Neutrophil (primary cell): ENCODE data around the gene CBLC.
"Not testable (repeated sequence)": the region's sequence is repeated elsewhere in the genome, so short reads cannot be mapped to it uniquely, and the experiment has no call there.

Experiments used
- H3K27ac ChIP-seq: fragments of 200-600 bp; sonication (generic); 2 replicates; pipeline ENCODE4 v1.5.1; 2016; ENCODE audit warnings: mild to moderate bottlenecking, moderate library complexity
- H3K27me3 ChIP-seq: fragments of 200-600 bp; sonication (generic); 2 replicates; pipeline ENCODE4 v1.6.0; 2016; ENCODE audit warnings: mild to moderate bottlenecking
- H3K36me3 ChIP-seq: fragments of 200-600 bp; sonication (generic); 2 replicates; pipeline ENCODE4 v1.5.1; 2017
- H3K4me1 ChIP-seq, 2 experiments: fragments of 200-600 bp in 1 of 2; sonication (generic) in 1 of 2; 1 replicate in 1 of 2; 2 replicates in 1 of 2; pipeline versions ENCODE4 v1.5.1 to v1.6.1; 2013 to 2016; ENCODE audit warnings: low read depth in 1 of 2, low read length in 1 of 2, mild to moderate bottlenecking in 1 of 2, moderate library complexity in 1 of 2; ENCODE audit not compliant: control insufficient read depth in 1 of 2, insufficient read depth in 1 of 2
- H3K4me3 ChIP-seq, 2 experiments: fragments of 200-600 bp in 1 of 2; sonication (generic) in 1 of 2; 1 replicate in 1 of 2; 2 replicates in 1 of 2; pipeline ENCODE4 v1.5.1; 2013 to 2016; ENCODE audit warnings: low read depth in 1 of 2, low read length in 1 of 2, mild to moderate bottlenecking in 1 of 2, moderate library complexity in 1 of 2
- H3K9me3 ChIP-seq: fragments of 200-600 bp; sonication (generic); 2 replicates; pipeline ENCODE4 v1.5.1; 2016
- TF ChIP-seq, protein P1 (sequence below): fragments of 200-600 bp; sonication (generic); IDR thresholded peaks from 2 replicates; pipeline ENCODE4 v1.5.1; 2016; ENCODE audit warnings: antibody characterized with exemption

The CBLC gene

DNA sequence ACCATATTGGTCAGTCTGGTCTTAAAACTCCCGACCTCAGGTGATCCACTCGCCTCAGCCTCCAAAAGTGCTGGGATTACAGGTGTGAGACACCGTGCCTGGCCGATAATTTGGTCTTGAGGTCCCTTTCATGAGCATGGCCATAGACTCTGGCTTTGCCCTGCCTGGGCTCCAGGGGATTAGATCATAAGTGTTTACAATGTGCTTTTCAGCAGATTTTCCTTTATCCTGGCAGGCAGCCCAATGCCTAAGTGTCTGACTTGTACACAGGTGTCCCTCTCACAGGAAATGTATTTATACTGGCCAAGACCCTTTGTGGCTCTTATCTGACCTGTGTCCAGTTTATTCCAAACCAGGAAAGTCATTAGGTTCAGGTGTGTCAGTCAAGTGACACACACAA lies 47.1 kb downstream of the CBLC start:
- no peaks in the 10 kb centered on the region for H3K9me3 ChIP-seq
- H3K27me3 ChIP-seq, result no peaks in the 10 kb centered on the region
- H3K36me3 ChIP-seq, result no peaks in the 10 kb centered on the region
- TF ChIP-seq, protein P1, sequence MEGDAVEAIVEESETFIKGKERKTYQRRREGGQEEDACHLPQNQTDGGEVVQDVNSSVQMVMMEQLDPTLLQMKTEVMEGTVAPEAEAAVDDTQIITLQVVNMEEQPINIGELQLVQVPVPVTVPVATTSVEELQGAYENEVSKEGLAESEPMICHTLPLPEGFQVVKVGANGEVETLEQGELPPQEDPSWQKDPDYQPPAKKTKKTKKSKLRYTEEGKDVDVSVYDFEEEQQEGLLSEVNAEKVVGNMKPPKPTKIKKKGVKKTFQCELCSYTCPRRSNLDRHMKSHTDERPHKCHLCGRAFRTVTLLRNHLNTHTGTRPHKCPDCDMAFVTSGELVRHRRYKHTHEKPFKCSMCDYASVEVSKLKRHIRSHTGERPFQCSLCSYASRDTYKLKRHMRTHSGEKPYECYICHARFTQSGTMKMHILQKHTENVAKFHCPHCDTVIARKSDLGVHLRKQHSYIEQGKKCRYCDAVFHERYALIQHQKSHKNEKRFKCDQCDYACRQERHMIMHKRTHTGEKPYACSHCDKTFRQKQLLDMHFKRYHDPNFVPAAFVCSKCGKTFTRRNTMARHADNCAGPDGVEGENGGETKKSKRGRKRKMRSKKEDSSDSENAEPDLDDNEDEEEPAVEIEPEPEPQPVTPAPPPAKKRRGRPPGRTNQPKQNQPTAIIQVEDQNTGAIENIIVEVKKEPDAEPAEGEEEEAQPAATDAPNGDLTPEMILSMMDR, result no peak
- H3K4me3 ChIP-seq, result no peak overlapping the region
- no peaks in the 10 kb centered on the region for H3K4me1 ChIP-seq
- H3K27ac ChIP-seq, result no peak overlapping the region

DNA sequence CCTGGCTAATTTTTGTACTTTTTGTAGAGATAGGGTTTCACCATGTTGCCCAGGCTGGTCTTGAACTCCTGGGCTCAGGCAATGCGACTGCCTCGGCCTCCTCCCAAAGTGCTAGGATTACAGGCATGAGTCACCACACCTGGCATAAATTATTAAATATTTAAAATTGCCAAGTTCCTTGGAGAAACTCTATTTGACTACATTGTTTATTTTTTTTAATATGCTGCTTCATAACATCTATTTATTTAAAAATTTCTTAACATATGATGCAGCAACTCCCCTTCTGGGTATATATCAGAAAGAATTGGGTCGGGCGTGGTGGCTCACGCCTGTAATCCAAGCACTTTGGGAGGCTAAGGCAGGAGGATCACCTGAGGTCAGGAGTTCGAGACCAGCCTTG lies 55.2 kb downstream of the CBLC start:
- not testable (repeated sequence) for H3K4me3 ChIP-seq, H3K9me3 ChIP-seq, H3K36me3 ChIP-seq, H3K27ac ChIP-seq, H3K27me3 ChIP-seq, H3K4me1 ChIP-seq

- not testable (repeated sequence) for H3K9me3 ChIP-seq, H3K36me3 ChIP-seq, H3K4me1 ChIP-seq, H3K27ac ChIP-seq, H3K27me3 ChIP-seq, H3K4me3 ChIP-seq
Observed at GRCh38 chr19:44834399-44834798, 56.7 kb downstream of the CBLC start.

DNA sequence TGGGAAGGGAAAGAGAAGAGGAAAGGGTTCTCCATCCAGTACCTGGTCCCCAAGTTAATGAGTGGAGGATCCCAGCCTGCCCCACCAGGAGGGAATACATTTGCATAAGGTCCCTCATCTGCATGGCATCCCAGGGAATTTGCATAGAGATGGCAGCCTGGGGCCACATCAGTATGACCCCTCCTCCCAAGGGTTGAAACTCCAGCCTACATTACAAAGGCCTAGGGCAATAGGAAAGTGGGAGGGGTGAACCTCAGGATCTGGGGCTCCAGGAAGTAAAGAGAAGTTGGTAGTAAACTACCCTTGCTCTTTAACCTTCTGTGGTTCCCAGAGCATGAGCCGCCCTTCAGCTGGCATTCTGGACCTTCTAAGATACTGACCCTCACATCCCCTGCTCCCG lies 61.6 kb downstream of the CBLC start:
- H3K9me3 ChIP-seq, result no peaks in the 10 kb centered on the region
- no peak overlapping the region for H3K27ac ChIP-seq
- no peaks in the 10 kb centered on the region for H3K36me3 ChIP-seq
- TF ChIP-seq, protein P1, result no peak
- H3K27me3 ChIP-seq, result peaks cover 2% of the 10 kb centered on the region
- H3K4me3 ChIP-seq, result no peak overlapping the region
- peaks cover under 1 to 1% of the 10 kb centered on the region in 2 experiments for H3K4me1 ChIP-seq

- H3K36me3 ChIP-seq, result no peaks in the 10 kb centered on the region
- peaks cover 13 to 15% of the 10 kb centered on the region in 2 experiments for H3K4me1 ChIP-seq
- TF ChIP-seq, protein P1, result no peak
- H3K9me3 ChIP-seq, result no peaks in the 10 kb centered on the region
- no peak overlapping the region for H3K4me3 ChIP-seq
- no peaks in the 10 kb centered on the region for H3K27me3 ChIP-seq
- H3K27ac ChIP-seq, result no peak overlapping the region
Observed at GRCh38 chr19:44840811-44841210, 63.1 kb downstream of the CBLC start.

- H3K9me3 ChIP-seq, result no peaks in the 10 kb centered on the region
- no peaks in the 10 kb centered on the region for H3K36me3 ChIP-seq
- peaks cover under 1% of the 10 kb centered on the region for H3K27me3 ChIP-seq
- H3K4me1 ChIP-seq, result peaks cover 13 to 19% of the 10 kb centered on the region in 2 experiments
- H3K4me3 ChIP-seq, result no peak overlapping the region
- no peak overlapping the region for H3K27ac ChIP-seq
- TF ChIP-seq, protein P1, result no peak
Observed at GRCh38 chr19:44841231-44841630, 63.5 kb downstream of the CBLC start.

GRCh38 chr19:44845286-44845611 lies 67.6 kb downstream of the CBLC start:
- Histone ChIP-seq H3K27ac (peak overlapping the region; percentile 87), H3K4me3 (peak overlapping the region; percentile 68 to 88), H3K36me3 (no peaks in the 10 kb centered on the region), H3K9me3 (no peaks in the 10 kb centered on the region), H3K27me3 (peaks cover 29% of the 10 kb centered on the region), H3K4me1 (peaks cover 31 to 51% of the 10 kb centered on the region in 2 experiments)
- TF ChIP-seq, protein P1, result no peak
